H54 (cell line): ENCODE results near the gene OGA.

Experiments used
- DNase-seq: peaks from one replicate; pipeline ENCODE4 v3.0.0; 2011; ENCODE audit warnings: low spot score, mixed read lengths; ENCODE audit not compliant: insufficient read length
- FAIRE-seq: peaks from 3 replicates; lab custom pipeline; 2011; peaks lifted over from hg19 to GRCh38; lab: Jason Lieb, UNC
- POLR2A ChIP-seq: IDR thresholded peaks from 2 replicates; pipeline ENCODE4 v1.6.1; 2011; ENCODE audit warnings: low read depth, mild to moderate bottlenecking, low read length

The OGA gene

DNA sequence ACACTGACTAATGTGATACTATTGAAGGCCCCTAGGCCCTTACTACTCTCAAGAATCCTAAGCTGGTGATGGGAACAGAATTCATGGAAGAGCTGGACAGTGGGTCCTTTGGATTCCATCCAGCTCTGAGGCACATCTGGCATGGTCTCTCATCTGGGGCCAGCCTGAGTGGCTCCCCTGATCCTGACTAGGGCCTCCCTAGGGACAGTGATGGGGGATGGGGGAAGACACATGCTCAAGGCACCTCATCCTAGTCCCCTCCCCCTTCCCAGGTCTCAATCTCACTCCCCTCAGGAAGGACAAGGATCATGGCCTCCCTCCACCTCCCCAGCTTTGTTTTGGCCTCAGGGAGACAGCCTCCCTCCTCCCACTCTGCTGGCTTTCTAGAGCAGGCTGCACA is 23.6 kb upstream of the OGA start:
- no peak for TF ChIP-seq POLR2A
- FAIRE-seq (no peak), DNase-seq (no peak)

- DNase-seq (peak; percentile 95), FAIRE-seq (no peak)
- no peak for TF ChIP-seq POLR2A
Measured at GRCh38 chr10:101840741-101841453, 22.7 kb upstream of the OGA start.

DNA sequence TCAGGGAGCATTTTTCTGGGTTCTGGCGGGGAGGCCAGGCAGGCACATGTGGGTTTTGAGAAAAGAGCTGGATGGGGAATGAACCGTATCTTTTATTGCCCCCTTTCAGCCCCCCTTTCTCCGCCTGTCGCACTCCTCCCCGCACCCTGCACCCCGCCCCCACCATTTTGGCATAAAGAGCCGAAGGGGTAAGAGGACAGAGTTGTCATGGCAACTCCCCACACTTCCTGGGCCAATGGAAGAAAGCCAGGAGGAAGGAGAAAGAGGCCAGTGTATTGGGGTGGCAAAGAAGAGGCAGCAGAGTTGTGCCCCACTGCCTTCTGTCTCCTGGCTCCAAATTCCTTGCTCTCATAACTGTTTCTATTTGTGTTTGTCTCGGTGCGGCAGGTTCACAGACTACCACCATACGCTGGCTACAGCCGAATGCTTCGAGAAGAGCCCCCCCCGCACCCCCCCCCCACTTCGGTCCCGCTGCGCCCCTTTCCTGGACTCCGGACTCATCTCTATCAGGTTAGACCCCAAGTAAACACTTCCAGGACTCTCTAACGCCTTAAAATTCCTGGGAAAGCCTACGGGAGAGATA is 21.9 kb upstream of the OGA start:
- FAIRE-seq, result no peak

GRCh38 chr10:101839416-101840063 is 21.3 kb upstream of the OGA start:
- FAIRE-seq (no peak), DNase-seq (no peak)
- TF ChIP-seq POLR2A, result no peak

More for the DNA sequence above, 21.9 kb upstream of the OGA start:
- TF ChIP-seq POLR2A, result no peak
- DNase-seq, result no peak

DNA sequence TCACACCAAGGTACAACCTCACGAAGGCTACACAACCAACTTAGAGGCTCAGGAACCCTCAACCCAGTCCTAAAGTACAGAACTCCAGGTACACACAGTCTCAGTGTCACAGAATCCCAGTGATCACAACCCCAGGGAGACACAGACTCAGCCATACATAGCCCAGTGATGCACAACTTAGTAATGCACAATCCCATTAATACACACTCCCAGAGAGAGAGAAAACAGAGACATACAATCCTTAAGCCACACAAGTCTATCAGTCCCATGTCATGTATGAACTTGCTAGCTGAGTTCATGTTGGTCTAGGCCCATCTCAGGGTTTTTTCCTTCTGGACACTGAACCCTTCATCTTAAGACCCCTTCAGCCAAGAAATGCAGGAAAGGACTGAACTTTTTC is 20.8 kb upstream of the OGA start:
- no peak for TF ChIP-seq POLR2A
- DNase-seq (no peak), FAIRE-seq (no peak)

DNA sequence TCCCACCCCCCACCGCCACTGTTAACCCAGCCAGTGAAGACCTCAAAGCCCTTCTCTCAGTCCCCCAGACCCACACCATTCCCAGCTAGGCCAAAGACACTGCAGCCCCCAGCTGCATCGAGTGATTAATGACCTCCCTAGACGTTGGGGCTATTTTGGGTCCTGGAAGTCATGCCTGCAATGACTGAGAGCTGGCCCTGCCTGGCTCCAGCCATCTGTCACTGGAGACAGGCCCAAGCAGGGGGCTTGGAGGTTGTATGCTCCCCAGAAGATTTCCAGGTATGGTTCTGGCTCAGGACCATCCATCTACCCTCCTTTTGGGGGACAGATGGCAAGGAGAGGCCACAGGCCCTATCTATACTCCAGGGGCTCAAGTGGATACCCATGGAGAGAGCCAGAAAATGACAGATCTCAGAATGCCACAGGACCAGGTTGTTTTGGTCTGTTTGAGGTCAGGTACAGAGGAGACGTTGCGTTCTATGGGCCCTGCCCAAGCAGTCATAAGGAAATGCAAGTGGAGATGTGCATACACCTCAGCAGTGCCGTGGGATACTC is 20.2 kb upstream of the OGA start:
- DNase-seq, result no peak
- FAIRE-seq, result no peak
- TF ChIP-seq POLR2A, result no peak

GRCh38 chr10:101837748-101838147 is 19.5 kb upstream of the OGA start:
- FAIRE-seq (no peak), DNase-seq (no peak)
- TF ChIP-seq POLR2A, result no peak

GRCh38 chr10:101835362-101835761 is 17.1 kb upstream of the OGA start:
- TF ChIP-seq POLR2A, result no peak
- FAIRE-seq, result no peak
- no peak for DNase-seq

- FAIRE-seq (no peak), DNase-seq (no peak)
- no peak for TF ChIP-seq POLR2A
Measured at GRCh38 chr10:101834341-101834740, 16.1 kb upstream of the OGA start.

GRCh38 chr10:101833466-101833865 is 15.2 kb upstream of the OGA start:
- TF ChIP-seq POLR2A, result no peak
- no peak for DNase-seq
- FAIRE-seq, result no peak

GRCh38 chr10:101832325-101832771 is 14.1 kb upstream of the OGA start:
- no peak for FAIRE-seq

DNA sequence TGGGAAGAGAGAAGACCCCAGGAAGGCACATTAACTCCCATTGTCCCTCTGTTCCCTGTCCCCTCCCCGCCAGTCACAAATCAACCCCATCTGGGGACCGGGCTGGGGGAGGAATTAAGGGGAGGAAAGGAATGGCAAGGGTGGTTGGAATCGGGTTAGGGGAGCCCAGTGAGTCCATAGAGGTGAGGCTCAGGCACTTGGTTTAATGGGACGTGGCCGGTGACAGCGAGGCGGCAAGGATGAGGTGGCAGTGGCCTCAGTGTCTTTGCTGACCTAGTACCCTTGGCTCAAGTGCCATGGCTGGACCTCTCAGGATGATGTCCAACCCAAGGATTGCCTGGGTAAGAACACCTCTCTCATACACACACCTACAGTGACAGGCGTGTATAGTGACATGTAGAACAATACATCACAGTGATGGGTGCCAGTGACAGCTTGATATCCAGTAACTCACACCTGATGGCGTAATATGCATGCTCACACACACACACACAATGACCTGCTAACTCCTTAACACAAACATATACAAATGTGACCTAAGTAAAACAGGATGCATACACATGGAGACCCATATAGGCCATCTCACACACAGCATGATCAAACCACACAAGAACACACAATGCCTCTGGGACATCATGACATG is 13.0 kb upstream of the OGA start:
- DNase-seq (no peak), FAIRE-seq (no peak)
- TF ChIP-seq POLR2A, result no peak

More at GRCh38 chr10:101832325-101832771, 14.1 kb upstream of the OGA start:
- TF ChIP-seq POLR2A, result no peak
- no peak for DNase-seq

DNA sequence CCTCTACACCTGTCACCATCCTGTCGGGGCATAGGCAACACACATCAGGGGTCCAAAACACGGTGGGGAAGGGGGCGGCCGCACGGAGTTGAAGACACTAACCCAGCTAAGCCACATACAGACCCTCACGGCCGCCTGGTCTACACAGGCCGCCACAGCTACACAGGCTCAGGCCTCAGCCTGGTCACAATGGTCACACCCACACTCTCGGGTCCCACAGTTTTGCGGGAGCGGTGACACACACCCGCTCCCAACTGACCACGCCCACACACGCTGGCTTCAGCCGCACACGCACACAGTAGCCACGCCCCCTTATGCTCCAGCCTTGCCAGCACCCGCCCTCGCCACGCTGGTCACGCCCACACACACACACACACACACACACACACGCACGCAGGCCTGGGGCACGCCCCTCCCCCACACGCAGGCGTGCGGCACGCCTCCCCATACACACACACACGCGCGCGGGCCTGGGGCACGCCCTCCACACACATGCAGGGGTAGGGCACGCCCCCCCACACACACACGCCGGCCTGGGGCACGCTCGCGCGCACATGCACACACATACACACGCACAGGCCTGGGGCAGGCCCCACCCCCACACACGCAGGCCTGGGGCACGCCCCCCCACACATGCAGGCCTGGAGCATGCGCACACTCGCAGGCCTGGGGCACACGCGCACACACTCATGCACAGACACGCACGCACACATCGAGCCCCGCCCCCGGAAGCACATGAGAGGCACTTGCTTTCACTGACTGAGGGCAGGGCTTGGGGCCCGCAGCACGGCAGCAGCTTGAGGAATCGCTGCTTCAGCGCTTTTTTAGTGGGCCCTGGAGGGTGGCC is 12.3 kb upstream of the OGA start:
- FAIRE-seq (no peak), DNase-seq (peak; percentile 69)

More for the DNA sequence above, 12.3 kb upstream of the OGA start:
- no peak for TF ChIP-seq POLR2A
